Measurements from ENCODE around the gene HPSE.

- no peak for TF ChIP-seq CHD2 (IDR thresholded peaks at IDR 0.05; ENCODE audit: low read length, partially characterized antibody)
- TF ChIP-seq SIN3A (IDR thresholded peaks at IDR 0.05; ENCODE audit: borderline replicate concordance, low read depth, low read length): no peak
- no peak for TF ChIP-seq CTCF (IDR thresholded peaks at IDR 0.05)
- no peak; the same call in 1 of the 2 replicates for TF ChIP-seq POLR2AphosphoS5 (IDR thresholded peaks at IDR 0.05; ENCODE audit: low read depth, low read length)
- no peak for TF ChIP-seq SMC3 (IDR thresholded peaks at IDR 0.05; ENCODE audit: low read depth, low read length)
- no peak for TF ChIP-seq USF2 (IDR thresholded peaks at IDR 0.05; ENCODE audit: borderline replicate concordance, low read depth, low read length)
- TF ChIP-seq FOXJ3 (CRISPR knock-in tag; IDR thresholded peaks at IDR 0.05): no peak
- TF ChIP-seq, protein P1, sequence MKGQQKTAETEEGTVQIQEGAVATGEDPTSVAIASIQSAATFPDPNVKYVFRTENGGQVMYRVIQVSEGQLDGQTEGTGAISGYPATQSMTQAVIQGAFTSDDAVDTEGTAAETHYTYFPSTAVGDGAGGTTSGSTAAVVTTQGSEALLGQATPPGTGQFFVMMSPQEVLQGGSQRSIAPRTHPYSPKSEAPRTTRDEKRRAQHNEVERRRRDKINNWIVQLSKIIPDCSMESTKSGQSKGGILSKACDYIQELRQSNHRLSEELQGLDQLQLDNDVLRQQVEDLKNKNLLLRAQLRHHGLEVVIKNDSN (IDR thresholded peaks at IDR 0.05; ENCODE audit: borderline replicate concordance, low read depth): no peak
- no peak for TF ChIP-seq RAD21 (IDR thresholded peaks at IDR 0.05; ENCODE audit: low read length)
- no peak for TF ChIP-seq TAF1 (IDR thresholded peaks at IDR 0.05; ENCODE audit: borderline replicate concordance, low read depth, low read length)
- no peak for TF ChIP-seq YY1 (IDR thresholded peaks at IDR 0.05; ENCODE audit: low read depth)
Observed at GRCh38 chr4:83356899-83357661, 22.4 kb upstream of the HPSE start.
